Activated CD4-positive, CD25-positive, alpha-beta regulatory T cell treated with anti-CD3 and anti-CD28 coated beads, Interleukin-2, amount 50 U/mL, for 16 hours (primary cell): Measurements from ENCODE around the gene ACER1.
"Not testable (repeated sequence)": the region's sequence is repeated elsewhere in the genome, so short reads cannot be mapped to it uniquely, and the experiment has no call there.

Experiments used
- DNase-seq: peaks from one replicate; pipeline ENCODE4 v3.0.0-alpha.2; 2020; ENCODE audit warnings: low read depth, low spot score

ACER1 gene

GRCh38 chr19:6357174-6357573, 23.8 kb upstream of the ACER1 start:
- DNase-seq = no peak

- not testable (repeated sequence) for DNase-seq
These were observed 22.1 kb upstream of the ACER1 start for GRCh38 chr19:6355321-6356040.

- no peak for DNase-seq
These were observed 20.8 kb upstream of the ACER1 start for GRCh38 chr19:6354098-6354674.

GRCh38 chr19:6352381-6353165, 19.2 kb upstream of the ACER1 start:
- DNase-seq = no peak

GRCh38 chr19:6350688-6351087, 17.3 kb upstream of the ACER1 start:
- no peak for DNase-seq

GRCh38 chr19:6349271-6349670, 15.9 kb upstream of the ACER1 start:
- not testable (repeated sequence) for DNase-seq

GRCh38 chr19:6343462-6343861, 10.1 kb upstream of the ACER1 start:
- DNase-seq = no peak

GRCh38 chr19:6340493-6341201, 7.2 kb upstream of the ACER1 start:
- no peak for DNase-seq

- no peak for DNase-seq
These were observed 1.3 kb upstream of the ACER1 start for GRCh38 chr19:6334490-6335285.

GRCh38 chr19:6326815-6327214, 6.6 kb downstream of the ACER1 start:
- DNase-seq = no peak

GRCh38 chr19:6325614-6326013, 7.8 kb downstream of the ACER1 start:
- no peak for DNase-seq

GRCh38 chr19:6324757-6325156, 8.7 kb downstream of the ACER1 start:
- no peak for DNase-seq

- no peak for DNase-seq
These were observed 11.1 kb downstream of the ACER1 start for GRCh38 chr19:6322284-6322683.

- no peak for DNase-seq
These were observed 14.0 kb downstream of the ACER1 start for GRCh38 chr19:6319376-6319775.

- no peak for DNase-seq
These were observed 14.6 kb downstream of the ACER1 start for GRCh38 chr19:6318772-6319171.

GRCh38 chr19:6315646-6316045, 17.8 kb downstream of the ACER1 start:
- DNase-seq = not testable (repeated sequence)

- DNase-seq = no peak
These were observed 19.9 kb downstream of the ACER1 start for GRCh38 chr19:6313398-6313969.

- no peak for DNase-seq
These were observed 21.4 kb downstream of the ACER1 start for GRCh38 chr19:6312018-6312417.

GRCh38 chr19:6298413-6298812, 35.0 kb downstream of the ACER1 start:
- no peak for DNase-seq

- no peak for DNase-seq
These were observed 36.2 kb downstream of the ACER1 start for GRCh38 chr19:6297202-6297601.

- DNase-seq = no peak
These were observed 41.4 kb downstream of the ACER1 start for GRCh38 chr19:6292006-6292405.
